Neural cell (in vitro differentiated cells): Measurements from ENCODE around the gene MDFIC. TPM values are rescaled to one million over a fixed set of nuclear protein-coding genes. Genes with fewer than 3 reads are reported as not detected.

Experiments
- H2AFZ ChIP-seq: fragments of 200-600, 300-800 bp; sonication (generic), shearing (Covaris generic); 2 replicates; pipeline ENCODE4 v1.6.0; 2014; ENCODE audit warnings: low read depth, mild to moderate bottlenecking, antibody characterized with exemption, low read length, moderate library complexity
- H3F3A ChIP-seq: fragments of 200-600 bp; shearing (Covaris generic); 2 replicates; pipeline ENCODE4 v1.6.1; 2016; ENCODE audit warnings: mild to moderate bottlenecking, moderate library complexity, mixed read lengths, antibody characterized with exemption, low read length; ENCODE audit not compliant: insufficient read depth, poor library complexity, severe bottlenecking
- H3K27ac ChIP-seq: fragments of 200-600, 300-800 bp; sonication (generic), shearing (Covaris generic); 2 replicates; pipeline ENCODE4 v1.5.1; 2014; ENCODE audit warnings: mild to moderate bottlenecking, low read length, moderate library complexity
- H3K27me3 ChIP-seq: fragments of 300-800, 200-600 bp; sonication (generic), shearing (Covaris generic); 2 replicates; pipeline ENCODE4 v1.6.0; 2014; ENCODE audit warnings: mild to moderate bottlenecking, low read depth, low read length, moderate library complexity; ENCODE audit not compliant: insufficient read depth
- H3K36me3 ChIP-seq: fragments of 300-800, 200-600 bp; sonication (generic), shearing (Covaris generic); 2 replicates; pipeline ENCODE4 v1.5.1; 2014; ENCODE audit warnings: mild to moderate bottlenecking, antibody characterized with exemption, low read length, moderate library complexity; ENCODE audit not compliant: insufficient read depth
- H3K4me2 ChIP-seq: fragments of 300-800, 200-600 bp; sonication (generic), shearing (Covaris generic); 2 replicates; pipeline ENCODE4 v1.6.0; 2014; ENCODE audit warnings: mild to moderate bottlenecking, low read length
- H3K4me3 ChIP-seq: fragments of 300-800, 200-600 bp; sonication (generic), shearing (Covaris generic); 2 replicates; pipeline ENCODE4 v1.5.1; 2014; ENCODE audit warnings: mild to moderate bottlenecking, low read length, moderate library complexity
- H3K79me2 ChIP-seq: fragments of 200-600 bp; shearing (Covaris generic); replicated peaks from 2 replicates; pipeline ENCODE4 v1.6.0; 2014; ENCODE audit warnings: mild to moderate bottlenecking, low read length, moderate library complexity; ENCODE audit not compliant: insufficient read depth
- H3K9ac ChIP-seq: fragments of 300-800, 200-600 bp; sonication (generic), shearing (Covaris generic); 2 replicates; pipeline ENCODE4 v1.6.1; 2016; ENCODE audit warnings: mild to moderate bottlenecking, low read length, mixed read lengths
- H3K9me2 ChIP-seq: fragments of 200-600 bp; shearing (Covaris generic); 2 replicates; pipeline ENCODE4 v1.6.1; 2016; ENCODE audit warnings: mild to moderate bottlenecking, low read length, mixed read lengths; ENCODE audit not compliant: insufficient read depth
- H3K9me3 ChIP-seq: fragments of 200-600, 300-800 bp; sonication (generic), shearing (Covaris generic); 2 replicates; pipeline ENCODE4 v1.6.1; 2016; ENCODE audit warnings: mild to moderate bottlenecking, mixed run types, low read length, moderate library complexity, mixed read lengths
- H4K20me1 ChIP-seq: fragments of 200-600 bp; shearing (Covaris generic); 2 replicates; pipeline ENCODE4 v1.6.1; 2016; ENCODE audit warnings: mild to moderate bottlenecking, mixed run types; ENCODE audit not compliant: insufficient read depth
- CTCF ChIP-seq: fragments of 450-650 bp; IDR thresholded peaks from 2 replicates; pipeline ENCODE4 v1.5.1; 2014; ENCODE audit warnings: antibody characterized with exemption, mild to moderate bottlenecking, moderate library complexity; ENCODE audit not compliant: poor library complexity, severe bottlenecking
- EP300 ChIP-seq: fragments of 450-650 bp; conservative IDR thresholded peaks from 2 replicates; pipeline ENCODE4 v1.6.1; 2014; ENCODE audit warnings: antibody characterized with exemption, mild to moderate bottlenecking, moderate library complexity; ENCODE audit not compliant: poor library complexity, severe bottlenecking
- EZH2 ChIP-seq: fragments of 200-600, 300-800 bp; shearing (Covaris generic), sonication (generic); IDR thresholded peaks from 2 replicates; pipeline ENCODE4 v1.6.1; 2014; ENCODE audit warnings: antibody characterized with exemption, low read length, borderline replicate concordance, mild to moderate bottlenecking; ENCODE audit not compliant: insufficient read depth, poor library complexity, severe bottlenecking
- MXI1 ChIP-seq: fragments of 450-650 bp; conservative IDR thresholded peaks from 2 replicates; pipeline ENCODE4 v1.6.1; 2014; ENCODE audit warnings: antibody characterized with exemption, mild to moderate bottlenecking; ENCODE audit not compliant: poor library complexity, severe bottlenecking
- POLR2AphosphoS5 ChIP-seq: IDR thresholded peaks from 2 replicates; pipeline ENCODE4 v1.6.1; 2012
- RAD21 ChIP-seq: fragments of 450-650 bp; conservative IDR thresholded peaks from 2 replicates; pipeline ENCODE4 v1.6.1; 2014; ENCODE audit warnings: antibody characterized with exemption, mild to moderate bottlenecking, moderate library complexity
- SMC3 ChIP-seq: fragments of 450-650 bp; conservative IDR thresholded peaks from 2 replicates; pipeline ENCODE4 v1.6.1; 2014; ENCODE audit warnings: antibody characterized with exemption, mild to moderate bottlenecking, moderate library complexity; ENCODE audit not compliant: poor library complexity
- TAF1 ChIP-seq: IDR thresholded peaks from 2 replicates; pipeline ENCODE4 v1.6.1; 2012; ENCODE audit warnings: low read depth
- polyA plus RNA-seq: library from polyadenylated mRNA; depleted of rRNA; stranded (reverse); fragments of >200 nt; gene quantifications from 2 replicates; pipeline ENCODE4 v1.2.3, GENCODE V29; 2014
- TF ChIP-seq, protein P1 (sequence below): IDR thresholded peaks from 2 replicates; pipeline ENCODE4 v1.6.1; 2012; ENCODE audit warnings: borderline replicate concordance

Gene MDFIC
- polyA plus RNA-seq, 1 donor from 2014 or later = 0.85 TPM

- H3K27me3 ChIP-seq = no peaks in the 10 kb centered on the region
- no peak overlapping the region for H3K9ac ChIP-seq
- no peak overlapping the region for H3K4me2 ChIP-seq
- no peaks in the 10 kb centered on the region for H3K9me3 ChIP-seq
- H3K4me3 ChIP-seq = no peak overlapping the region
- H2AFZ ChIP-seq = no peak overlapping the region
- H4K20me1 ChIP-seq = no peaks in the 10 kb centered on the region
- no peaks in the 10 kb centered on the region for H3K36me3 ChIP-seq
- TF ChIP-seq RAD21 (no peak), EP300 (no peak), POLR2AphosphoS5 (no peak), CTCF (no peak), MXI1 (no peak)
- TF ChIP-seq, protein P1, sequence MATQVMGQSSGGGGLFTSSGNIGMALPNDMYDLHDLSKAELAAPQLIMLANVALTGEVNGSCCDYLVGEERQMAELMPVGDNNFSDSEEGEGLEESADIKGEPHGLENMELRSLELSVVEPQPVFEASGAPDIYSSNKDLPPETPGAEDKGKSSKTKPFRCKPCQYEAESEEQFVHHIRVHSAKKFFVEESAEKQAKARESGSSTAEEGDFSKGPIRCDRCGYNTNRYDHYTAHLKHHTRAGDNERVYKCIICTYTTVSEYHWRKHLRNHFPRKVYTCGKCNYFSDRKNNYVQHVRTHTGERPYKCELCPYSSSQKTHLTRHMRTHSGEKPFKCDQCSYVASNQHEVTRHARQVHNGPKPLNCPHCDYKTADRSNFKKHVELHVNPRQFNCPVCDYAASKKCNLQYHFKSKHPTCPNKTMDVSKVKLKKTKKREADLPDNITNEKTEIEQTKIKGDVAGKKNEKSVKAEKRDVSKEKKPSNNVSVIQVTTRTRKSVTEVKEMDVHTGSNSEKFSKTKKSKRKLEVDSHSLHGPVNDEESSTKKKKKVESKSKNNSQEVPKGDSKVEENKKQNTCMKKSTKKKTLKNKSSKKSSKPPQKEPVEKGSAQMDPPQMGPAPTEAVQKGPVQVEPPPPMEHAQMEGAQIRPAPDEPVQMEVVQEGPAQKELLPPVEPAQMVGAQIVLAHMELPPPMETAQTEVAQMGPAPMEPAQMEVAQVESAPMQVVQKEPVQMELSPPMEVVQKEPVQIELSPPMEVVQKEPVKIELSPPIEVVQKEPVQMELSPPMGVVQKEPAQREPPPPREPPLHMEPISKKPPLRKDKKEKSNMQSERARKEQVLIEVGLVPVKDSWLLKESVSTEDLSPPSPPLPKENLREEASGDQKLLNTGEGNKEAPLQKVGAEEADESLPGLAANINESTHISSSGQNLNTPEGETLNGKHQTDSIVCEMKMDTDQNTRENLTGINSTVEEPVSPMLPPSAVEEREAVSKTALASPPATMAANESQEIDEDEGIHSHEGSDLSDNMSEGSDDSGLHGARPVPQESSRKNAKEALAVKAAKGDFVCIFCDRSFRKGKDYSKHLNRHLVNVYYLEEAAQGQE = no peak
- H3K27ac ChIP-seq = no peak overlapping the region
- no peaks in the 10 kb centered on the region for H3K9me2 ChIP-seq
- H3F3A ChIP-seq = no peaks in the 10 kb centered on the region
- H3K79me2 ChIP-seq = no peaks in the 10 kb centered on the region
Measured at GRCh38 chr7:115052706-115053105, 130.8 kb downstream of the MDFIC start.

DNA sequence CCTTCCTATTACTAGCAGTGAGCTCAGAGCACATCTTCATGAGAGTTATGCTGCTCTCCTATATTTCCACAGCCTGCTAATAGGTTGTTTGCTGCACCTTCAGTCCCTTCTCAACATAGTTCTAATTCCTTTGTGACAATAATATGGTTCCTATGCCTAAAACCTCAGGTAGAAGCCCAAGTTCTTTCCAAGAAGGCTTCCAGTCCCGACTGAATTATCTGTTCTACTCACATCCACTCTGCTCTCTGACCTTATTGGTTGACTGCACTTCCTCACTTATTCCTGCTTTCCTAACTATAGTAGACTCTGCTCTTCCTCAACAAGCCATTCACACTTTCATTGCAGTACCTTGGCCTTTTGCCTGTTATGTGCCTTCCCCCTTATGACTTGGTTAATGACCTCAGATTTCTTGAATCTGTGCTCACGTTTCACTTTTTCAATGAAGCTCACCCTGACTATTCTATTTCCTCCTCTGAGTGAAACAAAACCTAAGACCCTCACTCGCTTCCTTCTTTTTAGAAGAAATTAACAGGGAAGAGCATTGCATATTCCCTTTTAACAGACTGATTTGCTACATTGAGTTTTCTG lies 132.7 kb downstream of the MDFIC start:
- Histone ChIP-seq H3F3A (no peaks in the 10 kb centered on the region), H2AFZ (no peak overlapping the region)

More for the DNA sequence above, 132.7 kb downstream of the MDFIC start:
- Histone ChIP-seq H3K9me2 (no peaks in the 10 kb centered on the region), H3K79me2 (no peaks in the 10 kb centered on the region), H3K4me3 (no peak overlapping the region), H3K9me3 (no peaks in the 10 kb centered on the region), H3K4me2 (no peak overlapping the region), H3K9ac (no peak overlapping the region), H4K20me1 (no peaks in the 10 kb centered on the region), H3K36me3 (no peaks in the 10 kb centered on the region), H3K27ac (no peak overlapping the region), H3K27me3 (no peaks in the 10 kb centered on the region)
- no peak for TF ChIP-seq CTCF
- no peak for TF ChIP-seq RAD21
- no peak for TF ChIP-seq TAF1
- TF ChIP-seq POLR2AphosphoS5 = no peak
- TF ChIP-seq, protein P1 = no peak
- TF ChIP-seq SMC3 = no peak
- TF ChIP-seq EP300 = no peak
- TF ChIP-seq MXI1 = no peak
- no peak for TF ChIP-seq EZH2
